Type B pancreatic cell (in vitro differentiated cells): Measurements from ENCODE around the gene TTC39C. TPM values are rescaled to one million over a fixed set of nuclear protein-coding genes. Genes with fewer than 3 reads are reported as not detected.

Experiments
- DNase-seq: peaks from one replicate; pipeline ENCODE4 v3.0.0; 2021; ENCODE audit warnings: mixed read lengths; ENCODE audit not compliant: unreplicated experiment; ENCODE audit errors: extremely low spot score
- H3K27ac Mint-ChIP-seq: 2 replicates; pipeline ENCODE4 v1.8.0; 2021; ENCODE audit warnings: mild to moderate bottlenecking, mixed read lengths
- H3K27me3 Mint-ChIP-seq: 2 replicates; pipeline ENCODE4 v1.8.0; 2021; ENCODE audit warnings: mixed read lengths
- H3K36me3 Mint-ChIP-seq: 2 replicates; pipeline ENCODE4 v1.8.0; 2021; ENCODE audit warnings: mixed read lengths
- H3K4me1 Mint-ChIP-seq: one replicate; pipeline ENCODE4 v1.8.0; 2021; ENCODE audit warnings: mixed read lengths; ENCODE audit not compliant: unreplicated experiment
- H3K4me3 Mint-ChIP-seq: 2 replicates; pipeline ENCODE4 v1.8.0; 2021; ENCODE audit warnings: mild to moderate bottlenecking, mixed read lengths
- H3K9me3 Mint-ChIP-seq: 2 replicates; pipeline ENCODE4 v1.8.0; 2021; ENCODE audit warnings: mixed read lengths
- total RNA-seq: library from RNA; stranded (reverse); gene quantifications from 2 replicates; pipeline ENCODE4 v1.2.1, GENCODE V29; 2021; ENCODE audit warnings: low replicate concordance
- TF ChIP-seq, protein P1 (sequence below): fragments of 200-600 bp; sonication (generic); conservative IDR thresholded peaks from 2 replicates; pipeline ENCODE4 v1.5.0; 2021; ENCODE audit warnings: antibody characterized with exemption, mild to moderate bottlenecking

TTC39C gene
- total RNA-seq, 1 donor from 2014 or later = 21.6 TPM

DNA sequence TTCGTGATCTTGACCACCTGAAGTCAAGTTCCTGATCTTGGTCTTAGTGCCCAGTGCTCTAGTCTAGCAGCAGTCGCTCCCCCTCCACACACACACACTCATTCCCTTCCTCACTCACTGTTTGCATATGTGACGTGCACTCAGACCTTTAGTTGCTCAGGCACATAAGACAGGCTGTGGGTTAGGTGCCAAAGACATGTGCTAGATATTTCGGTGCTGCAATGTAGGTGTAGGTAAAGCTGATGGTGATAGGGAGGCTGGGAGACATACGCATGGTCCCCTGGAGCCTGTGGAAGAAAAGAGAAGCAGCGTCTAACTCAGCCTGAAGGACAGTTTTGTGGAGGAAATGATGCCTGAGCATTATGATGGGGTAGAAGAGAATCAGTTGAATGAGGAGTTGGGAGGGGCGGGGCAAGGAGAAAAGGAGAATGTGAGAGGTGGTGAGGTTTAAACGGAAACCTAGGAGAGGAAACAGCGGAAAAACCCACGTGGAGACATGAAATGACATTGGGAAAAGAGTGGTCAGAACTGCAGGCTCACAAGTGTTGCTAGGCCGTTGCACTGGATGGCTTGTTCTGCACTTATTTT, 3.8 kb downstream of the TTC39C start:
- H3K36me3 Mint-ChIP-seq = peaks cover 9% of the 10 kb centered on the region
- H3K9me3 Mint-ChIP-seq = no peaks in the 10 kb centered on the region
- TF ChIP-seq, protein P1, sequence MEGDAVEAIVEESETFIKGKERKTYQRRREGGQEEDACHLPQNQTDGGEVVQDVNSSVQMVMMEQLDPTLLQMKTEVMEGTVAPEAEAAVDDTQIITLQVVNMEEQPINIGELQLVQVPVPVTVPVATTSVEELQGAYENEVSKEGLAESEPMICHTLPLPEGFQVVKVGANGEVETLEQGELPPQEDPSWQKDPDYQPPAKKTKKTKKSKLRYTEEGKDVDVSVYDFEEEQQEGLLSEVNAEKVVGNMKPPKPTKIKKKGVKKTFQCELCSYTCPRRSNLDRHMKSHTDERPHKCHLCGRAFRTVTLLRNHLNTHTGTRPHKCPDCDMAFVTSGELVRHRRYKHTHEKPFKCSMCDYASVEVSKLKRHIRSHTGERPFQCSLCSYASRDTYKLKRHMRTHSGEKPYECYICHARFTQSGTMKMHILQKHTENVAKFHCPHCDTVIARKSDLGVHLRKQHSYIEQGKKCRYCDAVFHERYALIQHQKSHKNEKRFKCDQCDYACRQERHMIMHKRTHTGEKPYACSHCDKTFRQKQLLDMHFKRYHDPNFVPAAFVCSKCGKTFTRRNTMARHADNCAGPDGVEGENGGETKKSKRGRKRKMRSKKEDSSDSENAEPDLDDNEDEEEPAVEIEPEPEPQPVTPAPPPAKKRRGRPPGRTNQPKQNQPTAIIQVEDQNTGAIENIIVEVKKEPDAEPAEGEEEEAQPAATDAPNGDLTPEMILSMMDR = no peak
- no peak overlapping the region for H3K4me3 Mint-ChIP-seq
- peaks cover 39% of the 10 kb centered on the region for H3K4me1 Mint-ChIP-seq
- no peak overlapping the region for H3K27ac Mint-ChIP-seq
- no peak for DNase-seq
- no peaks in the 10 kb centered on the region for H3K27me3 Mint-ChIP-seq

DNA sequence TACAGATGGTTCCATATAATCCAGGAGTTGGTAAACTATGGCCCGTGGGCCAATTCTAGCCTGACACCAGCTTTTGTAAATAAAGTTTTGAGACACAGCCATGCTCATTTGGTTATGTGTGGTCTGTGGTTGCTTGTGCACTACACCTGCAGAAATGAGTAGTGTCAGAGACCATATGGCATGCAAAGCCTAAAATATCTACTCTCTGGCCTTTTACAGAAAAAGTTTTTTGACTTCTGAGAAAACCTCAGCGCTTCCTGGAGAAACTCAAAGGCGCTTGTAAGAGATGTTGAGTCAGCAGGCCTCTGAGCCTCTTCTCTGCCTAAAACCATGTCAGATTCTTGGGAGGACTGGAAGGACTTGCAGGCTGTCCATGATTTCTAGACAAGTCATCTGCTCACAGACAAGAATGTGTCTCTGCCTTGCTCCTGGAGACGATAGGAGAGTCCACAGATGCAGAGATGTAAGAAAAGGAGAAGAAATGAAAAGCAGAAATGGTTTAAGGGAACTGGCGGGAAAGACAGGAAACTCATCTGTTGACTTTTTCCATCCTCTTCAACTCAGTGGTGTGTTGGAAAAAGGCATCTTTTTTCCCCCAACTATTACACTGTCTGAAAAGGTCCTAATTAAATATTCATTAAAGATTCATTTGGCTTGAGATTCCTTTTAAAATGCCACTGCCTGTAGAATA, 5.2 kb downstream of the TTC39C start:
- Mint-ChIP-seq H3K27ac (no peak overlapping the region), H3K4me3 (no peak overlapping the region), H3K27me3 (no peaks in the 10 kb centered on the region), H3K9me3 (no peaks in the 10 kb centered on the region), H3K4me1 (peaks cover 42% of the 10 kb centered on the region), H3K36me3 (peaks cover 13% of the 10 kb centered on the region)
- DNase-seq = no peak
- TF ChIP-seq, protein P1 = no peak

DNA sequence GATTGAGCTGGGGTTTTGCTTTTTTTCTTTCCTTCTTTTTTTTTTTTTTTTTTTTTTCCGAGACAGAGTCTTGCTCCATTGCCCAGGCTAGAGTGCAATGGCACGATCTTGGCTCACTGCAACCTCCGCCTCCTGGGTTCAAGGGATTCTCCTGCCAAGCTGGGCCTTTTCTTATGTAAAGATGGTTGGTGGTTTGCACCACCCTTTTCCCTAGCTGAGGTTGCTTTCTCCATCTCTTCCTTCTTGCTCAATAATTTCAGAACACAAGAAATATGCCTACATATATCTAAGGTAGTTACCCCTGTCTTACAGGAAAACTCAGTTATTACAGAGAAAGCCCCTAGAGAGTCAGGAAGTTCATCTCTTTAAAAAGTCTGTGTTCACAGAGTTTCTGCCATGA, 7.0 kb downstream of the TTC39C start:
- DNase-seq = no peak
- peak overlapping the region; percentile 17 for H3K27ac Mint-ChIP-seq
- TF ChIP-seq, protein P1 = no peak
- H3K36me3 Mint-ChIP-seq = peaks cover 13% of the 10 kb centered on the region
- H3K27me3 Mint-ChIP-seq = no peaks in the 10 kb centered on the region
- H3K4me3 Mint-ChIP-seq = no peak overlapping the region
- H3K9me3 Mint-ChIP-seq = no peaks in the 10 kb centered on the region
- H3K4me1 Mint-ChIP-seq = peaks cover 38% of the 10 kb centered on the region

DNA sequence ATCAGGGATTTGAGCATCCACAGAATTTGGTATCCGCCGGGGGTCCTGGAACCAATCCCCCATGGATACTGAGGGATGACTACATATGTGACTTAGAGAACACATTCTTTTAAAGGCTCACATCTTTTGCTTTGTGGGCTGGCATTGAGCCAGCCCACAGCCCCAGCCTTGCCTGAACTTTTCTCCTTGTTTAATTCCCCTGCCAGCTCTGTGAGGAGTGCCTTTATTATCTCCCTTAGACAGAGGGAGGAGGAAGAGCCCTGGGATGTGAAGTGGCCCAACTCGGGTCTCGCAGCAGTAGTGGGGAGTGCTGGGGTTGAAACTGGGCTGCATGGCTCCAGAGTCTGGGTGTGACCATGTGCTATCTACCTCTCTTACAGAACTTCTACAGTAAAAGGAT, 7.6 kb downstream of the TTC39C start:
- H3K4me1 Mint-ChIP-seq = peaks cover 33% of the 10 kb centered on the region
- peak overlapping the region; percentile 17 for H3K27ac Mint-ChIP-seq
- DNase-seq = no peak
- peaks cover 13% of the 10 kb centered on the region for H3K36me3 Mint-ChIP-seq
- no peaks in the 10 kb centered on the region for H3K9me3 Mint-ChIP-seq
- TF ChIP-seq, protein P1 = no peak
- no peaks in the 10 kb centered on the region for H3K27me3 Mint-ChIP-seq
- no peak overlapping the region for H3K4me3 Mint-ChIP-seq

DNA sequence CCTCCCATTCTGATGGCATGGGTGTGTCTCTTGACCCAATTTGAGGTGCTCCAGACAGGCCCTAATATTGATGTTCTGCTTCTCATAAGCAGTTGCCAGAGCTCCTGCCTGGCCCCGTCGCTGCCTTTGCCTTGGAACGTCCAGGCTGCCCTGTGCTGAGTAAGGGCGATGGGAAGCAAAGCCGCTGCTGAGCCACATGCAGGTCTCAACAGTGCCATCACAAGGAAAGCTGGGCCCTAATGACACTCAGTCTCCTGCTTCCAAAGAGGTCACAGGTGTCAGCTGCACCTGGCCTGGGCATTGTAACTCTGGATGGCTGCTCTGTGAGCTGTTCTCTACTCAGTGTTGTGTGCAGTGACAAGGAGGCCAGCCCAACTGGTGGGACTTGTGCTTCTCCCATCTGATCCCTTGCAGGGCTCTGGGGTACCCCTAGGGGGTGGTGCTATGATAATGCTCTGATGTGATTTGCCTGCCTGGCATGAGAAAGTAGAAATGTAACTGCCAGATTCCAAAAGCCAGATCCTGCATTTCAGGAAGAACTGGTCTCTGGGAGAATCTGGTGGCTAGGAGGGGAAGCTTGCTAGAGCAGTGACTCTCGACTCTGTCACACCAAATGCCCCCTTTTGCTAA, 8.7 kb downstream of the TTC39C start:
- Mint-ChIP-seq H3K27me3 (no peaks in the 10 kb centered on the region), H3K27ac (peak overlapping the region; percentile 69), H3K9me3 (no peaks in the 10 kb centered on the region), H3K4me1 (peaks cover 29% of the 10 kb centered on the region), H3K36me3 (peaks cover 11% of the 10 kb centered on the region), H3K4me3 (peak overlapping the region; percentile 24)
- TF ChIP-seq, protein P1 = peak; percentile 48
- DNase-seq = no peak
